Vagina (tissue), 2 donors: ENCODE results near the gene TSPEAR.

ENCODE experiments used
- POLR2AphosphoS5 ChIP-seq, 2 donors: sonication (generic); formaldehyde crosslinking; IDR thresholded peaks; one replicate each; pipeline ENCODE4 v1.9.0; 2017; ENCODE audit warnings: antibody characterized with exemption in 2 of 2, mild to moderate bottlenecking in 2 of 2, low read depth in 1 of 2; ENCODE audit not compliant: insufficient read depth in 1 of 2
- TF ChIP-seq, protein P1 (sequence below), 3 experiments: fragments of 450-650 bp in 2 of 3; fragments of 200-600 bp in 1 of 3; sonication (generic) in 1 of 3; IDR thresholded peaks; one replicate each; pipeline ENCODE4 v1.5.1; 2017 to 2019; ENCODE audit warnings: antibody characterized with exemption in 3 of 3, mild to moderate bottlenecking in 2 of 3, moderate library complexity in 2 of 3

DNA sequence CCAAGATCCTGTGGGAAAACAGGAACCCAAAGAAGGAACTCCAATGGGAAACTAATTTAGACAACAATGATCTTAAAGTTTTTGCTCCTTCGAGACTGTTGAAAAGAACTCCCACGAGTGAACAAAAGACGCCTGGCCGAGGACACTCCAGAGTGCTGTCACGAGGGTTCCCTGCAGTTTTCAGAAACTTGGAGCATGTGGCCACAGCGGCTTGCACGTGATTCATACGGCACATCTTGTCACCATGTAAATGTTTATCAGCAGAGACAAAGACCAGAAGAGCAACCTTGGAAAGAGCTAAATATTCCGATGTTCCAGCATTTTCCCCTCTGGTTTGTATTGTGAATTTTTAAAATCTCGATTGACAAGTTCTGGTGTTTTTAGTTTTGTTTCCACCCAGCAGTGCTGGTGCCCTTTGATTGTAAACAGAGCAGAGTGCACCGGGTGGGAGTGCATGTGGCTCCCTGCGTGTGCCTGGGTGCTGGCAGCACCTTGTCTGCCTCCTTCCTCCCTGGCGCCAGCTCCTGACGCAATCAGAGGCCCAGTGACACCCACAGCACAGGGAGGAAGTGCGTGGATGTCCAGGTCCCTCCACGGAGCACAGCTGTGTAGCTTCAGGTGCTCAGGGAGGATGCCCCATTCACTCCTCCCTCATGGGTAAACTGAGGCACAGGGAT is 233.1 kb downstream of the TSPEAR start:
- TF ChIP-seq, protein P1, sequence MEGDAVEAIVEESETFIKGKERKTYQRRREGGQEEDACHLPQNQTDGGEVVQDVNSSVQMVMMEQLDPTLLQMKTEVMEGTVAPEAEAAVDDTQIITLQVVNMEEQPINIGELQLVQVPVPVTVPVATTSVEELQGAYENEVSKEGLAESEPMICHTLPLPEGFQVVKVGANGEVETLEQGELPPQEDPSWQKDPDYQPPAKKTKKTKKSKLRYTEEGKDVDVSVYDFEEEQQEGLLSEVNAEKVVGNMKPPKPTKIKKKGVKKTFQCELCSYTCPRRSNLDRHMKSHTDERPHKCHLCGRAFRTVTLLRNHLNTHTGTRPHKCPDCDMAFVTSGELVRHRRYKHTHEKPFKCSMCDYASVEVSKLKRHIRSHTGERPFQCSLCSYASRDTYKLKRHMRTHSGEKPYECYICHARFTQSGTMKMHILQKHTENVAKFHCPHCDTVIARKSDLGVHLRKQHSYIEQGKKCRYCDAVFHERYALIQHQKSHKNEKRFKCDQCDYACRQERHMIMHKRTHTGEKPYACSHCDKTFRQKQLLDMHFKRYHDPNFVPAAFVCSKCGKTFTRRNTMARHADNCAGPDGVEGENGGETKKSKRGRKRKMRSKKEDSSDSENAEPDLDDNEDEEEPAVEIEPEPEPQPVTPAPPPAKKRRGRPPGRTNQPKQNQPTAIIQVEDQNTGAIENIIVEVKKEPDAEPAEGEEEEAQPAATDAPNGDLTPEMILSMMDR (IDR thresholded peaks at IDR 0.05): no peak
- TF ChIP-seq POLR2AphosphoS5 (IDR thresholded peaks at IDR 0.05; ENCODE audit: insufficient read depth in 1 of 2, low read depth in 1 of 2): no peak
